GM23248 (cell line): ENCODE data around the gene HOGA1.

Experiments
- EZH2 ChIP-seq: fragments of 200-600 bp; sonication (generic); IDR thresholded peaks from 2 replicates; pipeline ENCODE4 v1.6.1; 2018; ENCODE audit warnings: antibody characterized with exemption, mild to moderate bottlenecking; ENCODE audit not compliant: insufficient read depth, poor library complexity, severe bottlenecking
- EZH2phosphoT487 ChIP-seq: fragments of 200-600 bp; sonication (generic); IDR thresholded peaks from 2 replicates; pipeline ENCODE4 v1.6.1; 2018; ENCODE audit warnings: antibody characterized with exemption, moderate library complexity, mild to moderate bottlenecking, low read depth; ENCODE audit not compliant: insufficient read depth

- no peak for TF ChIP-seq EZH2
- no peak for TF ChIP-seq EZH2phosphoT487
These were observed 37.5 kb upstream of the HOGA1 start for GRCh38 chr10:97546456-97547270.
